Sigmoid colon (tissue), 4 donors: Measurements from ENCODE around the gene MDM4.
"Not testable (repeated sequence)": the region's sequence is repeated elsewhere in the genome, so short reads cannot be mapped to it uniquely, and the experiment has no call there.

ENCODE experiments used
- CTCF ChIP-seq, 4 experiments: fragments of 450-650 bp in 3 of 4; fragments of 200-600 bp in 1 of 4; IDR thresholded peaks; one replicate each; pipeline ENCODE4 v1.5.1; 2016 to 2019; ENCODE audit warnings: antibody characterized with exemption in 4 of 4, mild to moderate bottlenecking in 3 of 4, moderate library complexity in 2 of 4
- POLR2A ChIP-seq, 2 donors: fragments of 450-650 bp; IDR thresholded peaks; one replicate each; pipeline ENCODE4 v1.6.1; 2016; ENCODE audit warnings: antibody characterized with exemption in 2 of 2, mild to moderate bottlenecking in 2 of 2, moderate library complexity in 2 of 2
- POLR2AphosphoS5 ChIP-seq, 4 donors: sonication (generic); formaldehyde crosslinking; IDR thresholded peaks; one replicate each; pipeline ENCODE4 v1.6.1; 2017; ENCODE audit warnings: antibody characterized with exemption in 4 of 4

GRCh38 chr1:204517382-204517781, 1.2 kb downstream of the MDM4 start:
- TF ChIP-seq CTCF, POLR2A, POLR2AphosphoS5 (IDR thresholded peaks at IDR 0.05): not testable (repeated sequence)
